GM12892 (cell line): ENCODE results near the gene CHST11.

ENCODE experiments used
- POLR2A ChIP-seq: IDR thresholded peaks from 2 replicates; pipeline ENCODE4 v1.6.1; 2011; ENCODE audit warnings: low read depth, low read length, control low read depth
- POLR2AphosphoS5 ChIP-seq: IDR thresholded peaks from 2 replicates; pipeline ENCODE4 v1.6.1; 2011; ENCODE audit warnings: low read depth, low read length, control low read depth

DNA sequence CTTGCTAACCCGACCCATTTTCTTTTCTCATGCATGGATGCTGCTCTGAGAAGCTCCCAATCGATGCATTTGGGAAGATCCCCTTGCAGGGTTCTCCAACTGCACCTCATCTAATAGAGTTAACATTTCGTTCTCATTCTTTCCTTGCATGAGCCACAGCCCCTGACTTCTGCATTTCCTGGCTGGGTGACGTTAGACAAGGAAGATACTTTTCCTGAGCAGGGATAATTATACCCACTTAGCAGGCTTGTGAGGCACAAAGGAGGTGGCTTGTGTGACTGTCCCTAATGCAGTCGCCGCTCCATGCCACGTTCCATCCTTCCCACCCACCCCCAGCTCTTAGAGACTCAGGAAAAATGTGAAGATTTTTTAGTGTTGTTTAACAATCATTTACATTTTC is 195.1 kb downstream of the CHST11 start:
- TF ChIP-seq POLR2A (no peak), POLR2AphosphoS5 (no peak)
